ENCODE results near the gene KHSRP. TPM values are rescaled to one million over a fixed set of nuclear protein-coding genes. Genes with fewer than 3 reads are reported as not detected.
"Not testable (repeated sequence)": the region's sequence is repeated elsewhere in the genome, so short reads cannot be mapped to it uniquely, and the experiment has no call there.

Gene KHSRP
- total RNA-seq, 1 donor from 2014 or later, result 187 TPM

DNA sequence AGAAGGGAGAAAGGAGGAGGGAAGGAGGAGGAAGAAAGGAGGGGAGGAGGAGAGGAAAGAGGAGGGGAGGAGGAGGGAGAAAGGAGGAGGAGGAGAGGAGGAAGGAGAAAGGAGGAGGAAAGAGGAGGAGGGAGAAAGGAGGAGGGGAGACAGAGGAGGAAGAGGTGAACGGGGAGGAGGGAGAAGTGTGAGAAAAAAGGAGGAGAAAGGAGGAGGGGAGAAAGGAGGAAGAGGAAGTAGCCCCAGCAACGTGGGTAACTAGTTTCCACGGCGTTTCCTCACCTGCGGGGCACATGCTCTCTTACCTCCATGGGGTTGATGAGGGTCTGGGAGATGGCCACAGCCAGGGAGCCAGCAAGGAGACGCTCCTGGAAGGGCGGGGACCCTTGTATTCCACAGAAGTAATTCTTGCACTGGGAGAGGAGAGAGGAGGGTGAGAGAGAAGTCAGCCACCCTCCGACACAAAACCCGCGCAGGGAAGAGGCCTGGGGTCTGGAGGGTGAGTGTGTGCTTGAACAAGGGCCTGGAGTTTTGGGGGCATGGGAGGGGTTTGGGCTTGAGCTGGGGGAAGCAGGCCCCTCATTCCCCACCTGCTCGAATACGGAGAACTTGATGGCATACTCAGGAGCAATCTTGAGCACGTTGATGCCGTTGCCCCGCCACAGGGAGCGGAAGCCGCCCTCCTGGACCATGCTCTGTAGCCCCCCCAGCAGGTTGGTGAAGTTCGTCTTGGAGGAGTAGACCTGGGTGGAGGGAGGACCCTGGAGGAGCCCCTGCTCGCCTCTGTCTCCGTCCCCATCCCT, 5.0 kb upstream of the KHSRP start:
- Mint-ChIP-seq H3K4me1 (ENCODE audit: low read depth) (peaks cover 7% of the 10 kb centered on the region), H3K27ac (ENCODE audit: unreplicated experiment) (no peak overlapping the region), H3K4me3 (ENCODE audit: unreplicated experiment) (no peak overlapping the region), H3K27me3 (ENCODE audit: low read depth) (peaks cover 2% of the 10 kb centered on the region), H3K36me3 (ENCODE audit: low read depth) (no peaks in the 10 kb centered on the region), H3K9me3 (ENCODE audit: low read depth) (no peaks in the 10 kb centered on the region)
- DNase-seq (ENCODE audit: low spot score), result no peak
- TF ChIP-seq, protein P1, sequence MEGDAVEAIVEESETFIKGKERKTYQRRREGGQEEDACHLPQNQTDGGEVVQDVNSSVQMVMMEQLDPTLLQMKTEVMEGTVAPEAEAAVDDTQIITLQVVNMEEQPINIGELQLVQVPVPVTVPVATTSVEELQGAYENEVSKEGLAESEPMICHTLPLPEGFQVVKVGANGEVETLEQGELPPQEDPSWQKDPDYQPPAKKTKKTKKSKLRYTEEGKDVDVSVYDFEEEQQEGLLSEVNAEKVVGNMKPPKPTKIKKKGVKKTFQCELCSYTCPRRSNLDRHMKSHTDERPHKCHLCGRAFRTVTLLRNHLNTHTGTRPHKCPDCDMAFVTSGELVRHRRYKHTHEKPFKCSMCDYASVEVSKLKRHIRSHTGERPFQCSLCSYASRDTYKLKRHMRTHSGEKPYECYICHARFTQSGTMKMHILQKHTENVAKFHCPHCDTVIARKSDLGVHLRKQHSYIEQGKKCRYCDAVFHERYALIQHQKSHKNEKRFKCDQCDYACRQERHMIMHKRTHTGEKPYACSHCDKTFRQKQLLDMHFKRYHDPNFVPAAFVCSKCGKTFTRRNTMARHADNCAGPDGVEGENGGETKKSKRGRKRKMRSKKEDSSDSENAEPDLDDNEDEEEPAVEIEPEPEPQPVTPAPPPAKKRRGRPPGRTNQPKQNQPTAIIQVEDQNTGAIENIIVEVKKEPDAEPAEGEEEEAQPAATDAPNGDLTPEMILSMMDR (IDR thresholded peaks at IDR 0.05), result no peak

DNA sequence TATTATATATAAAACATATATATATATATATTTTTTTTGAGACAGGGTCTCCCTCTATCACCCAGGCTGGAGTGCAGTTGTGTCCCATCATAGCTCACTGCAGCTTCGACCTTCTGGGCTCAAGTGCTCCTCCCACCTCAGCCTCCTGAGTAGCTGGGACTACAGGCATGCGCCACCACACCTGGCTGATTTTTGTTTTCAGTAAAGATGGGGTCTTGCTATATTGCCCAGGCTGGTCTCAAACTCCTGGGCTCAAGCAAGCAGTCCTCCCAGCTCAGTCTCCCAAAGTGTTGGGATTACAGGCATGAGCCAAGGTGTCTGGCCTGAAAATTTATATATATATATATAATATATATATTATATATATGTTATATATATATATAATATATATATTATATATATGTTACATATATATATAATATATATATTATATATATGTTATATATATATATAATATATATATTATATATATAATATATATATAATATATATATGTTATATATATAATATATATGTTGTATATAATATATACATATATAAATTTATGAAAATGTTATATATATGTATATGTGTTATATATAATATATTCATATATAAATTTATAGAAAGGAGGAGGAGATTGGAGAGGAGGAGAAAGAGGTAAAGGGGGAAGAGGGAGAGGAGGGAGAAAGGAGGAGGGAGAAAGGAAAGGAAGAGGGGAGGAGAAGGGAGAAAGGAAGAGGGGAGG, 4.2 kb upstream of the KHSRP start:
- not testable (repeated sequence) for H3K4me1 Mint-ChIP-seq (ENCODE audit: low read depth); H3K9me3 Mint-ChIP-seq (ENCODE audit: low read depth); H3K4me3 Mint-ChIP-seq (ENCODE audit: unreplicated experiment); H3K36me3 Mint-ChIP-seq (ENCODE audit: low read depth); DNase-seq (ENCODE audit: low spot score); H3K27me3 Mint-ChIP-seq (ENCODE audit: low read depth); H3K27ac Mint-ChIP-seq (ENCODE audit: unreplicated experiment)

DNA sequence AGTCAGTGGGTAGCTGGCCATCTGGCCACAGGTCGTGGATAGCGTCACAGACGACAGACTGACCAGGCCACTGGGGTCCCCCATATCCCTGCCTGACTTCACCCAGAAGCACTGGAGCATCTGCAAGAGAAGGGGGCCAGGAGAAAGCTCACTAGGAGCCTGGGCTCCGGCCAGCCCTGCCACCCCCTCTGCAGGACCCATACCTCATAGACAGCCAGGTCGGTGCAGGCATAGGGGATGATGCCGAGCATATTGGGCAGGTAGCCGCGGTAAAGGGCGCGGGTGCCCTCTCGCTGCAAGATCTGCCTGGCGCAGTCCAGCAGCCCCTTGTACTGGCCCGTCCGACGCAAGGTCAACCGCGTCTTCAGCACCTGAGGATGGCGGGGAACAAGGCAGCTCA, 2.5 kb upstream of the KHSRP start:
- DNase-seq (ENCODE audit: low spot score), result no peak
- H3K4me3 Mint-ChIP-seq (ENCODE audit: unreplicated experiment), result no peak overlapping the region
- H3K27ac Mint-ChIP-seq (ENCODE audit: unreplicated experiment), result no peak overlapping the region
- H3K4me1 Mint-ChIP-seq (ENCODE audit: low read depth), result peaks cover 21% of the 10 kb centered on the region
- TF ChIP-seq, protein P1 (IDR thresholded peaks at IDR 0.05), result no peak
- H3K36me3 Mint-ChIP-seq (ENCODE audit: low read depth), result peaks cover 2% of the 10 kb centered on the region
- H3K27me3 Mint-ChIP-seq (ENCODE audit: low read depth), result peaks cover 2% of the 10 kb centered on the region
- H3K9me3 Mint-ChIP-seq (ENCODE audit: low read depth), result no peaks in the 10 kb centered on the region

DNA sequence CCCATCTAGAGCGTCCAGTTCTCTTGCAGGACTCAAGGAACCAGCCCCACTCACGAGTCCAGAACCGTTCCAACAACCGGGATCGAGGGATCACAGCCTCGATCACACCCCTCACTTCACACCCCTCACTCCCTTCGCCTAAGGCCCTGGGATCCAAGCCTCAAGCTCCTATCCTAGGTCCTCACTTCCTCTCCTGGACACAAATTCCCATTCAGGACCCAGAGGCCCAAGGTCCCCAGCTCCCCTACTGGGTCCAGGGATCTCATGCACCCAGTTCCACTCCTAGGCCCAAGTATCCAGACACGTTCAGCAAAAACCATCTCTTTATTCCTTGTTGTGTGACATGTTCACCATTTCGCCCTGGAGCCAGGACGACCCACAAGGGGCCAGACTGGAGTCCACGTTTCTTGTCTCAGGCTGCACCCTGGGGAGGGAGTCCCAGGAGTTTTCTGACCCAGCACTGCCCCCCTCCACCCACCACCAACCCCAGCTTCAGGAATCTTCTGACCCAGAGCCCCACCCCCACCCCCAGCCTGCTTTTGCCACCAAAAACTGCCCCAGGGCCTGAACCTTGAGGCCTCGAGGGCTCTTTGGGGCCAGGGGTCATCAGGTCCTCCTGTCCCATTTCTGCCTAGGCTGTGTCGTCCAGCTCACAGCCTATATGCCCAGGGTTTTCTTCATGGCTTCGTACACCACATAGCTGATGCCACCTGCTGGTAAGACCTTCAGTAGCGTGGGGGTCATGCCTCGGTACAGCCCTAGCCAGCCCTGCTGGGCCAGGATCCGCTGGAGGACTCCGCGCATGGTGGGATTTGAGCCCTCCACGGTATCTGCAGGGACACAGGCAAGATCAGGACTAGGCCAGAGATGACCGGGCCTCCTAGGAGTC, 1.4 kb upstream of the KHSRP start:
- peak overlapping the region; percentile 95 for H3K27ac Mint-ChIP-seq (ENCODE audit: unreplicated experiment)
- peaks cover 2% of the 10 kb centered on the region for H3K27me3 Mint-ChIP-seq (ENCODE audit: low read depth)
- H3K9me3 Mint-ChIP-seq (ENCODE audit: low read depth), result no peaks in the 10 kb centered on the region
- H3K4me3 Mint-ChIP-seq (ENCODE audit: unreplicated experiment), result peak overlapping the region; percentile 28
- TF ChIP-seq, protein P1 (IDR thresholded peaks at IDR 0.05), result peak; percentile 14
- peaks cover 28% of the 10 kb centered on the region for H3K4me1 Mint-ChIP-seq (ENCODE audit: low read depth)
- no peak for DNase-seq (ENCODE audit: low spot score)
- peaks cover 3% of the 10 kb centered on the region for H3K36me3 Mint-ChIP-seq (ENCODE audit: low read depth)

DNA sequence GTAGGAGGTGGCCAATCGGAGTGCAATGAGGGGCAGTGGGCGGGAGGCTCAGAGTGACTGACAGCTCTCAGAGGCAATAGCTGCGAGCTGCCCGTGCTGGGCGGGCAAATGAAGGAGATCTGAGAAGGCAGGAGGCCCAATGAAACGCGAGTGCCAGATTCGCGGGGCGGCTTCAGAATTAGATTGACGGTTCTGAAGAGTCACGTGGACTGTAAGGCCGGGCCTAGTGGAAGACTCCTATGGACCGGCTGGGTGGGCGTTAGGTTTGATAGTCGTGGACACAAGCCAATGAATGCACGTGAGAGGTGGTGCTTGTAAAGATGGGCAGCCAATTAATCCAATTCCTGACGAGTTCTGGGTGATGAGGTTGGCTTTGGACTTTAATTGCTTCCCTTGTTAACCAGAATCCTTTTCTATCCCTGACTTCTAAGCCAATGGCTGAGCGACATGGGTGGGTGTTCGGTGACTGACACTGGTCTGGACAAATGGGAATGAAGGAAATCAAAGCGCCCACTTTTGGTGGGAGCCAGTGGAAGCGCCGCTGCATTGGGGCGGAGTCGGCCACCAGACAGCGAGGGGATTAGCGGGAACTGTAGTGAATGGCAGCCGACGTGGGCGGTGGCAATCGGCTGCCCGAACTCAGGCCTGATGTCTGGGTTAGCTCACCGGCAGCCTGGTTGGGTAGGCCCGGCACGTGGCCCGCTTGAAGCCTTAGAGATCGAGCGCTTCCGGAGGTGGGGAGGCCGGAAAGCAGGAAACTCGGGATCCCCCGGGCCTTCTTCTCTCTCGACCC, 524 bp upstream of the KHSRP start:
- H3K4me3 Mint-ChIP-seq (ENCODE audit: unreplicated experiment), result peak overlapping the region; percentile 65
- peaks cover 3% of the 10 kb centered on the region for H3K36me3 Mint-ChIP-seq (ENCODE audit: low read depth)
- H3K27ac Mint-ChIP-seq (ENCODE audit: unreplicated experiment), result peak overlapping the region; percentile 95
- H3K4me1 Mint-ChIP-seq (ENCODE audit: low read depth), result peaks cover 28% of the 10 kb centered on the region
- no peaks in the 10 kb centered on the region for H3K9me3 Mint-ChIP-seq (ENCODE audit: low read depth)
- peaks cover 1% of the 10 kb centered on the region for H3K27me3 Mint-ChIP-seq (ENCODE audit: low read depth)
- DNase-seq (ENCODE audit: low spot score), result peak; percentile 100
- TF ChIP-seq, protein P1 (IDR thresholded peaks at IDR 0.05), result peak; percentile 2
